ENCODE results near the gene TOMM20. TPM values are rescaled to one million over a fixed set of nuclear protein-coding genes. Genes with fewer than 3 reads are reported as not detected.

TOMM20 gene
- total and polyA plus RNA-seq, 4 donors = 60.6 to 115 (median 79.6) TPM

GRCh38 chr1:235157150-235157549 lies 28.5 kb upstream of the TOMM20 start:
- Histone ChIP-seq H3K9me3 (ENCODE audit: control insufficient read depth in 4 of 4, insufficient read depth in 3 of 4, low read length in 3 of 4) (no peaks in the 10 kb centered on the region), H3K27me3 (ENCODE audit: control insufficient read depth in 3 of 3, insufficient read depth in 3 of 3, low read length in 2 of 3) (no peaks in the 10 kb centered on the region), H3K9ac (ENCODE audit: insufficient read depth in 1 of 2, low read length in 2 of 2) (no peak overlapping the region), H3K4me3 (no peak overlapping the region), H3K27ac (ENCODE audit: low read depth in 1 of 2, low read length in 1 of 2) (no peak overlapping the region), H3K36me3 (ENCODE audit: control insufficient read depth in 4 of 4, insufficient read depth in 4 of 4, low read length in 4 of 4) (peaks cover 8 to 29% (median 13%) of the 10 kb centered on the region in 4 donors), H3K4me1 (ENCODE audit: control insufficient read depth in 5 of 5, insufficient read depth in 5 of 5, low read length in 5 of 5) (peaks cover 0 to 10% (median 5%) of the 10 kb centered on the region in 5 donors)
- WGBS, 2 donors = 93 to 96% methylated on average over 4 of the region's 4 CpGs
- DNase-seq (no peak), ATAC-seq (ENCODE audit: insufficient read depth, low FRiP score) (no peak)
- TF ChIP-seq, protein P1, sequence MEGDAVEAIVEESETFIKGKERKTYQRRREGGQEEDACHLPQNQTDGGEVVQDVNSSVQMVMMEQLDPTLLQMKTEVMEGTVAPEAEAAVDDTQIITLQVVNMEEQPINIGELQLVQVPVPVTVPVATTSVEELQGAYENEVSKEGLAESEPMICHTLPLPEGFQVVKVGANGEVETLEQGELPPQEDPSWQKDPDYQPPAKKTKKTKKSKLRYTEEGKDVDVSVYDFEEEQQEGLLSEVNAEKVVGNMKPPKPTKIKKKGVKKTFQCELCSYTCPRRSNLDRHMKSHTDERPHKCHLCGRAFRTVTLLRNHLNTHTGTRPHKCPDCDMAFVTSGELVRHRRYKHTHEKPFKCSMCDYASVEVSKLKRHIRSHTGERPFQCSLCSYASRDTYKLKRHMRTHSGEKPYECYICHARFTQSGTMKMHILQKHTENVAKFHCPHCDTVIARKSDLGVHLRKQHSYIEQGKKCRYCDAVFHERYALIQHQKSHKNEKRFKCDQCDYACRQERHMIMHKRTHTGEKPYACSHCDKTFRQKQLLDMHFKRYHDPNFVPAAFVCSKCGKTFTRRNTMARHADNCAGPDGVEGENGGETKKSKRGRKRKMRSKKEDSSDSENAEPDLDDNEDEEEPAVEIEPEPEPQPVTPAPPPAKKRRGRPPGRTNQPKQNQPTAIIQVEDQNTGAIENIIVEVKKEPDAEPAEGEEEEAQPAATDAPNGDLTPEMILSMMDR (IDR thresholded peaks at IDR 0.05; ENCODE audit: control extremely low read depth, extremely low read depth) = no peak

DNA sequence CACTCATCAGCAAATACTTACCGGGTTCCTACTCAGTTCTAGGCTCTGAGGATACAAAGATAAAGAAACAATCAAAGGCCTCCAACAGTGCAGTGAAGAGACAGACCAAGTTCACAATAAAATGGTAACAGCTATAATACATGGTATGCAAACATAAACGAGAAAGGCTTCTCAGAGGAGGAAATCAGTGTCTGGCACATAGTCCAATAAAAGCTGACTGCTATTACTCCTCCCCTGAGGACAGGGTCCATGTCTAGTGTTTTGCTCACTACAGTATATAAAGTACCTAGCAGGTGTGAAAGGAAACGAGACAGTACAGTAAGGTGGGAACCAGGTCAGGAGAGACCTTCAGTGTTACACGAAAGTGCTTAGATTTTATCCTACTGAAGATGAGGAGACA lies 28.1 kb upstream of the TOMM20 start:
- ATAC-seq (ENCODE audit: insufficient read depth, low FRiP score) = no peak
- H3K4me1 ChIP-seq (ENCODE audit: control insufficient read depth in 5 of 5, insufficient read depth in 5 of 5, low read length in 5 of 5) = peaks cover 0 to 8% (median 3%) of the 10 kb centered on the region in 5 donors
- TF ChIP-seq, protein P1 (IDR thresholded peaks at IDR 0.05; ENCODE audit: control extremely low read depth, extremely low read depth) = no peak

DNA sequence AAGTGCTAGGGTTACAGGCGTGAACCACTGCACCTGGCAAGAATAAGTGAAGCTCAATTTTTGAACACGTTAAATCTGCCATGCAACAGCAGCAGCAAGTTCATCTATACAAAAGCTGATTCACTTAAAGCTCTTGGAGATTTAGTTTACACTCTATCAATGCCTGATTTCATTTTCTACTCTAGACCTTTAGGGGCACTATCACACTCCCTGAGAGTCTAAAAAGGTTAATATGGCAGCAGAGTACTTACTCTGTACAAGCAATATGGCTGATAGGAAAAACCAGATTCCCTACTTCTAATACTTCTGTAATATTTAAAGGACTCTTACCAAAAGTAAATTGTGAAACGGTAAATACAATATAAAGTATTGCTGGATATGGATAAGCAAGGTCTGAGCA lies 27.6 kb upstream of the TOMM20 start:
- no peak overlapping the region for H3K27ac ChIP-seq (ENCODE audit: low read depth in 1 of 2, low read length in 1 of 2)
- H3K36me3 ChIP-seq (ENCODE audit: control insufficient read depth in 4 of 4, insufficient read depth in 4 of 4, low read length in 4 of 4) = peaks cover 9 to 30% (median 18%) of the 10 kb centered on the region in 4 donors
- ATAC-seq (ENCODE audit: insufficient read depth, low FRiP score) (no peak), DNase-seq (no peak)
- H3K27me3 ChIP-seq (ENCODE audit: control insufficient read depth in 3 of 3, insufficient read depth in 3 of 3, low read length in 2 of 3) = no peaks in the 10 kb centered on the region
- no peak overlapping the region for H3K4me3 ChIP-seq
- H3K9me3 ChIP-seq (ENCODE audit: control insufficient read depth in 4 of 4, insufficient read depth in 3 of 4, low read length in 3 of 4) = no peaks in the 10 kb centered on the region
- no peak overlapping the region for H3K9ac ChIP-seq (ENCODE audit: insufficient read depth in 1 of 2, low read length in 2 of 2)
- TF ChIP-seq, protein P1 (IDR thresholded peaks at IDR 0.05; ENCODE audit: control extremely low read depth, extremely low read depth) = no peak
- H3K4me1 ChIP-seq (ENCODE audit: control insufficient read depth in 5 of 5, insufficient read depth in 5 of 5, low read length in 5 of 5) = peaks cover 0 to 8% (median 0%) of the 10 kb centered on the region in 5 donors
- WGBS, 2 donors = 86 to 95% methylated on average over 3 of the region's 3 CpGs

More for the DNA sequence above, 28.1 kb upstream of the TOMM20 start:
- Histone ChIP-seq H3K9ac (ENCODE audit: insufficient read depth in 1 of 2, low read length in 2 of 2) (no peak overlapping the region), H3K4me3 (no peak overlapping the region), H3K9me3 (ENCODE audit: control insufficient read depth in 4 of 4, insufficient read depth in 3 of 4, low read length in 3 of 4) (no peaks in the 10 kb centered on the region), H3K27ac (ENCODE audit: low read depth in 1 of 2, low read length in 1 of 2) (no peak overlapping the region), H3K36me3 (ENCODE audit: control insufficient read depth in 4 of 4, insufficient read depth in 4 of 4, low read length in 4 of 4) (peaks cover 9 to 29% (median 14%) of the 10 kb centered on the region in 4 donors), H3K27me3 (ENCODE audit: control insufficient read depth in 3 of 3, insufficient read depth in 3 of 3, low read length in 2 of 3) (no peaks in the 10 kb centered on the region)
- 83 to 88% methylated on average over 4 of the region's 4 CpGs for WGBS, 2 donors
- no peak for DNase-seq

DNA sequence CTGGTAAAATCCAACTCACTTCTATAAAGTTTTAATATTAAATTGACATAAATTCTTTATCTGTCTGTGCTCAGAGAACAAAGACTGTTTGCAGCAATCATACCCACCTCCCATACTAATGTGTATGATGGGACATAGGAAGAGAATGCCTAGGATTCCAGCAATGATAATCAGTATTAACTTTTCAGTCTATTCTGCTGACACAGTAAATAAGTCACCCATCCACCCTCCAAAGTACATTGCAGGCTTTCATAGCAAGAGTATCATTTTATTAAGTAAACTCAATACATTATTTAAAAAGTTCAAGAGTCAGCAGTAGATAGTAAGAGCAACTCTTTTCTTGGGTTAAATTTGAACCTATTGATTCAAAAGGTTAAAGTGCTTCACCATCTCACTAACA lies 23.6 kb upstream of the TOMM20 start:
- no peak overlapping the region for H3K4me3 ChIP-seq
- peaks cover 10 to 39% (median 18%) of the 10 kb centered on the region in 4 donors for H3K36me3 ChIP-seq (ENCODE audit: control insufficient read depth in 4 of 4, insufficient read depth in 4 of 4, low read length in 4 of 4)
- TF ChIP-seq, protein P1 (IDR thresholded peaks at IDR 0.05; ENCODE audit: control extremely low read depth, extremely low read depth) = no peak
- no peak overlapping the region for H3K27ac ChIP-seq (ENCODE audit: low read depth in 1 of 2, low read length in 1 of 2)
- no peaks in the 10 kb centered on the region for H3K27me3 ChIP-seq (ENCODE audit: control insufficient read depth in 3 of 3, insufficient read depth in 3 of 3, low read length in 2 of 3)
- no peak for ATAC-seq (ENCODE audit: insufficient read depth, low FRiP score)
- no peaks in the 10 kb centered on the region for H3K4me1 ChIP-seq (ENCODE audit: control insufficient read depth in 5 of 5, insufficient read depth in 5 of 5, low read length in 5 of 5)
- no peak overlapping the region for H3K9ac ChIP-seq (ENCODE audit: insufficient read depth in 1 of 2, low read length in 2 of 2)
- no peak for DNase-seq
- no peaks in the 10 kb centered on the region for H3K9me3 ChIP-seq (ENCODE audit: control insufficient read depth in 4 of 4, insufficient read depth in 3 of 4, low read length in 3 of 4)
